GM18909 (cell line): Measurements from ENCODE around the gene EML6.
"Not testable (repeated sequence)": the region's sequence is repeated elsewhere in the genome, so short reads cannot be mapped to it uniquely, and the experiment has no call there.

Experiments
- ATAC-seq: cut with Tn5 transposase; IDR thresholded peaks from one replicate; pipeline ENCODE4 v1.9.1; 2021; ENCODE audit warnings: mild to moderate bottlenecking; ENCODE audit not compliant: unreplicated experiment, poor library complexity

EML6 gene

GRCh38 chr2:54871457-54872107 is 148.1 kb downstream of the EML6 start:
- no peak for ATAC-seq

DNA sequence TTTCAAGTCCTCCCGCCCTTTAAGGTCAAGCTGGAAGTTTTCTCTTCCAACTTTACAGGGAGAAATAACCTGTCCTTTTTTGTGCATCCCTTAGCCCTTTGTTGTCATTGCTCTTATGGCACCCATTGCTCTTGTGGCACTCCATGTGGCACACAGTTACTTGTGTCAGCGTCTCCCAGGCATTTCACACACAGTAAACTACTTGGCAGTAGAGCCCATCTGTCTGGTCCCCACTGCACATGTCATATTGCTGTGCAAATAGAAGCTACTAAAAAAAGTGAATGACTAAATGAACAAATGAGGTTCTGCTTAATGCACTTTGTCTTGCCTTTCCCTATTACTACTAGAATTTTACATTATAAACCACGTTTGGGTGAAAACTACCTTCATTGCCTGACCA is 149.3 kb downstream of the EML6 start:
- no peak for ATAC-seq

GRCh38 chr2:54873236-54873635 is 149.8 kb downstream of the EML6 start:
- not testable (repeated sequence) for ATAC-seq

DNA sequence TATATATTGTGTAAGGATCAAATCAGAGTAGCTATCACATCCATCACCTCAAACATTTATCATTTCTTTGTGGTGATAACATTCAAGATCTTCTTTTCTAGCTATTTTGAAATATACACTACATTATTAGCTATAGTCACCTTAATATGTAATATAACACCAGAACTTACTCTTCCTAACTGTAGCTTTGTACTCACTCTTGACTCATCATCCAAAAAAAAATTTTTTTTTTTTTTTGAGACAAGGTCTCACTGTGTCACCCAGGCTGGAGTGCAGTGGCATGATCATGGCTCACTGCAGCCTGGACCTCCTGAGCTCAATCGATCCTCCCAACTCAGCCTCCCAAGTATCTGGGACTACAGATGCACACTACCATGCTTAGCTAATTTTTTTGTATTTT is 153.3 kb downstream of the EML6 start:
- no peak for ATAC-seq

GRCh38 chr2:54878182-54878581 is 154.7 kb downstream of the EML6 start:
- no peak for ATAC-seq

DNA sequence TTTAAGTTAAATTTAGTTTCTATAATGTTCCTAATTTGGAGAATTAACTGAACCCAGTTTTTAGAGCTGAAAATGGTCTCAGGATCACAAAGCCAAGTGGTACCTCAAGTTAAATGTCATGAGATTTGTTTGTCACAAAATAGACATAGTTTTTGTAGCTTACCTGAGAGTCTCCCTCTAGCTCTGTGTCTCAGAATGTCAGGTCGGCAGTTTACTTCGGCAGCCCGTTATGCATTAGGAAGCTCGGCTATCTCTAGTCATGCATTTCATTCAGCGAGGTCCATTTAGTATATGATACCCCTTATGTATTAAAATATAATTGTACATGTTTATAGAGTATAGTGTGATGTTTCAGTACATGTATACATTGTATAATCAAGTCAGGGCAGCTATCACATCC is 155.6 kb downstream of the EML6 start:
- no peak for ATAC-seq

DNA sequence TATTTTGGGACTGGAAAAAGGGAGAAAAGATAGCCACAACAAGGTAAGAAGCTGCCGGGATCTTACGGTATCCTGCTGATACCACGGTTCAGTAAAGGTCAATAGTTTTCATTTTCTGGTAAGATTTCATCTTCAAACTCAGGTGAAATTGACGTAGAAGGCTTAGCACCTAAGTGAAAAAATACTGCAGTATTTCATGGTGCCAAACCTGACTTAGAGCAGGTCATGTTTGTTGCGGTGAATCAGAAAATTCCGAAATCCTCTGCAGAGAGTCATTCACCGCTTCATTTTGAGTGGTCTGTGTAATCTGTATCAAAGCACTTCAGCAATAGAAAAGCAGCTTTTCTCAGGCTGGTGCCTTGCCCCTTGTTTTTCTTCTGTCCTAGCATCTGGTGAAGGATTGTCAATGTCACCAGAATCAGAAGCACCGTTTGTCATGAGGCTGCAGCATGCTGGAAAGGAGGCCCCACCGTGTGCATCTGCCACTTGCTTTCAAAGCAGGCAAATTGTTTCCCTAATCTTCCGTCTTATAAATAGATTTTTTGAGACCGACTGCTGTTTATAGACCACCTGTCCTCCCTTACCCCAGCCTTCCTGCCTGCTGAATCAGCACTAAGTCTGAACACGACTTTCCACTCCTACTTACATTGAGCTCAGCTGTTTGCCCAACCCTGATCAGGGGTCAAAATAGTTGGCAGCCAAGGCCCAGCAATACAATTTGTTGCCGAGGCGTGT is 156.3 kb downstream of the EML6 start:
- no peak for ATAC-seq

- no peak for ATAC-seq
Observed at GRCh38 chr2:54880428-54880827, 157.0 kb downstream of the EML6 start.

GRCh38 chr2:54881759-54882158 is 158.3 kb downstream of the EML6 start:
- ATAC-seq, result no peak

DNA sequence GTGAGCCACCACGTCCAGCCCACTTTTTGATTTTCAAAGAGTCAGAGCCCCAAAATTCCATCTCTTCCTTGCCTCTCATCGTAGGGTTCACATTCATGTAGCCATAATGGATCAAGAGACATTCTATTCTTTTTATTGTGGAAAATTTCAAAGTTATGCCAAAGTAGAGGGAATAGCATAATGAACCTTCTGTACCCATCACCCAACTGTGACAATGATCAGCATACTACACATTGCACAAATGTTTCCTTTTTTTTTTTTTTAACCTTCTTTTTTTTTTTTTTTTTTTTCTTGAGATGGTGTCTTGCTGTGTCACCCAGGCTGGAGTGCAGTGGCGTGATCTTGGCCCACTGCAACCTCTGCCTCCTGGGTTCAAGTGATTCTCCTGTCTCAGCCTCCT is 162.4 kb downstream of the EML6 start:
- no peak for ATAC-seq

DNA sequence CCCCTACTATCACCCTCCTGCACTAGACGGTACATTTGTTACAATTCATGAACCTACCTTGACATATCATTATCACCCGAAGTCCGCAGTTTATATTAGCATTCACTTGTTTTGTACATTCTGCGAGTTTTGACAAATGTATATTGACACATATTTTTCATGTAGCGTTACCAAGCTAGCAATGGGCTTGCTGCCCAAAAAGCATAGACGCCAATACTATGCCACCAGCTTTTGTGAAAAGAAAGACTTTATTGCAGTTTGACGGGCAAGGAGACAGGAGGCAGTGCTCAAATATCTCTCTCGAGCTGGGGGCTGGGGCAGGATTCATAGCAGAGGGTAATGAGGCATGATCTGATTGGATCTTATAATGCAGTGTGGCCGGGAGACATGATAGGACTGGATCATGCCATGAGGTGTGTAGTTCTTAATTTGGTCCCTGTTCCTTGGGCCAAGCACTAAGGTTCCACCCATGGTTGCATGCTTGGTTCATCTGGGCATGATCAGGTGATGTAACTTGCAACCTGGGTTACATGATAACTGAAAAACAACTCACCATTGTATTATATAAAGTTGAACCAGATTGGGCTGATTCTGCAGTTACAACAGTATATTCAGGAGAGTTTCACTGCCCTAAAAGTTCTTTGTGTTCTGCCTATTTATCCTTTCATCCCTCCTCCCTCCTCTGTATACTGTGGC is 164.5 kb downstream of the EML6 start:
- no peak for ATAC-seq

DNA sequence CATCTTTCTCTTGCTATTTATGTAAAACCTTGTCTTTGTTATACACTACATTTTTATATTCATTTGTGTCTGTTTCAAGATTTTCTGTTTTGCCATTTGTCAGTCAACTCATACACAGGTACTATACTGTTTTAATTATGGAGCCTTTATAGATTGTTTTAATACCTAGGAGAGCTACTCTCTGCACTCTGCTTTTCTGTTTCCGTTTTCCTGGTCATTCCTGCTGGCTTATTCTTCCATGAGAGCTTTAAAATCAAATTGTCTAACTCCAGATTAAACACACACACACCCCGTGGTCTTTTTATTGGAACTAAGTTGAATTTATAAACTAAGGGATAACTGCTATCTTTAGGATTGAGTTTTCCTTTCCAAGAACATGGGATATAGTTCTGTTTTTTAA is 165.6 kb downstream of the EML6 start:
- ATAC-seq, result no peak

- ATAC-seq, result no peak
Observed at GRCh38 chr2:54891909-54892308, 168.4 kb downstream of the EML6 start.

GRCh38 chr2:54894467-54894866 is 171.0 kb downstream of the EML6 start:
- no peak for ATAC-seq

- no peak for ATAC-seq
Observed at GRCh38 chr2:54895730-54896129, 172.3 kb downstream of the EML6 start.

DNA sequence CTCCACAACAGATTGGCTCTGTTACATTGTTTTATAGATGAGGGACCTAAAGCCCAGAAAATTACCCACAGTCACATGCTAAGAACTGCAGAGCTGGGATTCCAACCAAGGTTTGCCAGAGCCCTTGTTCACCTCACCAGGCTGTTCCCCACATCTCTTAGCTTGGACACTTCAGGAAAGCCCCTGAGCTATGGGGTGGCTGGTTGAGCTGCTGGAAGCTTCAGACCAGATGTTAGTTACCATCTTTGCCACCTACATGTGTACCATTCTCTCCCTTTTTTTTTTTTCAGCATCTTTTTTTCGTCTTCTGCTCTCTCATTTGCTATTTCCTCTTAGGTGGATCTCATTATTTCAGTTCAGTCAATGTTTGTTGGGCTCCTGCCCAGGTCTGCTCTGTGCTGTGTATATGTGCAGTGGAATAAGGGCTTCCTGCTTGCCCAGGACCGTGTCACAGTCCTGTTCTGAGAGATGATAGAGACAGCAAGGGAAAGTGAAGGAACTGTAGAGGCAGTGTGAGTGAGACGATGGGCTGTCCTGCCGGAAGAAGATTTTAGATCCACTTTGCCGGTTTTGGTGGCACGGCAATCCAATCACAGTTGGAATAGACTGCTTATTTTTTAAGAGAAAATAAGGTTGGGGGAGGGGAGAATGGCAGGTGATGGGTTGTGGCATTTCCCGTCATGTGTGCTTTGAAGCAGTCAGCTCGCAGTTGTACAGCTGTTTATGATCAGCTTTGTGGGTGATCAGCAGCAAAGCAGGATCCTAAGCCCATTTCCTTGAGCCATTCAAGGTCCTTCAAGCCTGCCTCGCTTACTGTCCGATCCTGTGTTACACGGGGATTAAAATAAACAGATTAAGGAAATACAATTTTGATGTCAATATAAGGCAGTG is 174.2 kb downstream of the EML6 start:
- no peak for ATAC-seq

GRCh38 chr2:54898456-54899226 is 175.2 kb downstream of the EML6 start:
- ATAC-seq, result no peak

GRCh38 chr2:54899576-54900200 is 176.2 kb downstream of the EML6 start:
- ATAC-seq, result no peak

- ATAC-seq, result no peak
Observed at GRCh38 chr2:54901224-54901986, 177.9 kb downstream of the EML6 start.
